Chondrocyte (in vitro differentiated cells): Measurements from ENCODE around the gene DENND5A. TPM values are rescaled to one million over a fixed set of nuclear protein-coding genes. Genes with fewer than 3 reads are reported as not detected.

Experiments used
- DNase-seq: peaks from one replicate; pipeline ENCODE4 v3.0.0; 2021; ENCODE audit warnings: mixed read lengths, low spot score
- H3K27ac Mint-ChIP-seq: one replicate; pipeline ENCODE4 v1.8.0; 2021; ENCODE audit warnings: mild to moderate bottlenecking, moderate library complexity, mixed read lengths; ENCODE audit not compliant: unreplicated experiment
- H3K27me3 Mint-ChIP-seq: 2 replicates; pipeline ENCODE4 v1.8.0; 2021; ENCODE audit warnings: low read depth, mixed read lengths
- H3K36me3 Mint-ChIP-seq: 2 replicates; pipeline ENCODE4 v1.8.0; 2021; ENCODE audit warnings: low read depth, mixed read lengths
- H3K4me1 Mint-ChIP-seq: 2 replicates; pipeline ENCODE4 v1.8.0; 2021; ENCODE audit warnings: low read depth, mild to moderate bottlenecking, mixed read lengths
- H3K4me3 Mint-ChIP-seq: one replicate; pipeline ENCODE4 v1.8.0; 2021; ENCODE audit warnings: mild to moderate bottlenecking, moderate library complexity, mixed read lengths; ENCODE audit not compliant: unreplicated experiment
- H3K9me3 Mint-ChIP-seq: 2 replicates; pipeline ENCODE4 v1.8.0; 2021; ENCODE audit warnings: low read depth, mixed read lengths
- CTCF ChIP-seq: fragments of 200-600 bp; sonication (generic); IDR thresholded peaks from 2 replicates; pipeline ENCODE4 v1.5.0; 2021; ENCODE audit warnings: antibody characterized with exemption, mild to moderate bottlenecking, moderate library complexity
- total RNA-seq: library from RNA; stranded (reverse); gene quantifications from 3 replicates; pipeline ENCODE4 v1.2.1, GENCODE V29; 2021

The DENND5A gene
- total RNA-seq, 1 donor from 2014 or later: 111 TPM

- no peak overlapping the region for H3K4me3 Mint-ChIP-seq
- H3K36me3 Mint-ChIP-seq: peaks cover 4% of the 10 kb centered on the region
- no peak for TF ChIP-seq CTCF
- no peak overlapping the region for H3K27ac Mint-ChIP-seq
- no peak for DNase-seq
- no peaks in the 10 kb centered on the region for H3K4me1 Mint-ChIP-seq
- H3K9me3 Mint-ChIP-seq: peaks cover 12% of the 10 kb centered on the region
- H3K27me3 Mint-ChIP-seq: no peaks in the 10 kb centered on the region
Observed at GRCh38 chr11:9126636-9127035, 138.5 kb downstream of the DENND5A start.

- peaks cover 4% of the 10 kb centered on the region for H3K36me3 Mint-ChIP-seq
- no peaks in the 10 kb centered on the region for H3K27me3 Mint-ChIP-seq
- no peaks in the 10 kb centered on the region for H3K4me1 Mint-ChIP-seq
- H3K27ac Mint-ChIP-seq: no peak overlapping the region
- DNase-seq: no peak
- no peak overlapping the region for H3K4me3 Mint-ChIP-seq
- peaks cover 12% of the 10 kb centered on the region for H3K9me3 Mint-ChIP-seq
- TF ChIP-seq CTCF: no peak
Observed at GRCh38 chr11:9125185-9125886, 139.8 kb downstream of the DENND5A start.

GRCh38 chr11:9123595-9124304 is 141.4 kb downstream of the DENND5A start:
- DNase-seq: no peak
- Mint-ChIP-seq H3K4me1 (no peaks in the 10 kb centered on the region), H3K27me3 (no peaks in the 10 kb centered on the region), H3K36me3 (peaks cover 8% of the 10 kb centered on the region), H3K4me3 (no peak overlapping the region), H3K27ac (no peak overlapping the region), H3K9me3 (peaks cover 12% of the 10 kb centered on the region)
- no peak for TF ChIP-seq CTCF

GRCh38 chr11:9121469-9121796 is 143.7 kb downstream of the DENND5A start:
- peaks cover 8% of the 10 kb centered on the region for H3K9me3 Mint-ChIP-seq

More at GRCh38 chr11:9121469-9121796, 143.7 kb downstream of the DENND5A start:
- no peak for DNase-seq
- H3K4me3 Mint-ChIP-seq: no peak overlapping the region
- TF ChIP-seq CTCF: no peak
- no peak overlapping the region for H3K27ac Mint-ChIP-seq
- no peaks in the 10 kb centered on the region for H3K27me3 Mint-ChIP-seq
- H3K4me1 Mint-ChIP-seq: no peaks in the 10 kb centered on the region
- H3K36me3 Mint-ChIP-seq: peaks cover 5% of the 10 kb centered on the region
